ENCODE data around the gene GALE. TPM values are rescaled to one million over a fixed set of nuclear protein-coding genes. Genes with fewer than 3 reads are reported as not detected.

The GALE gene
- total RNA-seq, 1 experiment from 2014 or later: 80.7 TPM

- DNase-seq (ENCODE audit: low read depth): peak; percentile 67
Observed at GRCh38 chr1:23751050-23751814, 49.3 kb downstream of the GALE start.

- DNase-seq (ENCODE audit: low read depth): no peak
Observed at GRCh38 chr1:23748016-23748415, 52.5 kb downstream of the GALE start.

Other genes starting within 250 kb of the GALE start
- gene ID3, start 241.3 kb downstream of the GALE start, total RNA-seq (2014; rRNA removed; shearing (Covaris generic)): 909 and 1,078 TPM in 2 replicates
- 897 and 1,213 TPM in 2 replicates for gene RPL11, start 108.9 kb downstream of the GALE start, total RNA-seq (2014; rRNA removed; shearing (Covaris generic))
- 57.6 and 74.5 TPM in 2 replicates for gene ELOA, start 57.3 kb downstream of the GALE start, total RNA-seq (2014; rRNA removed; shearing (Covaris generic))
- gene PITHD1, start 22.3 kb downstream of the GALE start, total RNA-seq (2014; rRNA removed; shearing (Covaris generic)): 81.8 and 95.6 TPM in 2 replicates
- 52.5 and 71.7 TPM in 2 replicates for gene LYPLA2, start 9.6 kb downstream of the GALE start, total RNA-seq (2014; rRNA removed; shearing (Covaris generic))
- 41.8 and 43.2 TPM in 2 replicates for gene HMGCL, start 24.7 kb upstream of the GALE start, total RNA-seq (2014; rRNA removed; shearing (Covaris generic))
- gene FUCA1, start 67.5 kb upstream of the GALE start, total RNA-seq (2014; rRNA removed; shearing (Covaris generic)): 65.9 and 67.4 TPM in 2 replicates
- gene CNR2, start 112.6 kb upstream of the GALE start, total RNA-seq (2014; rRNA removed; shearing (Covaris generic)): not detected in 2 replicates
- 89.5 and 148 TPM in 2 replicates for gene PNRC2, start 159.1 kb upstream of the GALE start, total RNA-seq (2014; rRNA removed; shearing (Covaris generic))
- gene SRSF10, start 179.6 kb upstream of the GALE start, total RNA-seq (2014; rRNA removed; shearing (Covaris generic)): 74.6 and 108 TPM in 2 replicates